NCI-H2029 (cell line): Measurements from ENCODE around the gene CD248.
A peak's percentile ranks its signal among the peaks of the same experiment; 100 is the strongest.
"Not testable (repeated sequence)": the region's sequence is repeated elsewhere in the genome, so short reads cannot be mapped to it uniquely, and the experiment has no call there.

Experiments
- DNase-seq: peaks from one replicate; lab custom pipeline; 2025; lab: John Stamatoyannopoulos, UW

Gene CD248

DNA sequence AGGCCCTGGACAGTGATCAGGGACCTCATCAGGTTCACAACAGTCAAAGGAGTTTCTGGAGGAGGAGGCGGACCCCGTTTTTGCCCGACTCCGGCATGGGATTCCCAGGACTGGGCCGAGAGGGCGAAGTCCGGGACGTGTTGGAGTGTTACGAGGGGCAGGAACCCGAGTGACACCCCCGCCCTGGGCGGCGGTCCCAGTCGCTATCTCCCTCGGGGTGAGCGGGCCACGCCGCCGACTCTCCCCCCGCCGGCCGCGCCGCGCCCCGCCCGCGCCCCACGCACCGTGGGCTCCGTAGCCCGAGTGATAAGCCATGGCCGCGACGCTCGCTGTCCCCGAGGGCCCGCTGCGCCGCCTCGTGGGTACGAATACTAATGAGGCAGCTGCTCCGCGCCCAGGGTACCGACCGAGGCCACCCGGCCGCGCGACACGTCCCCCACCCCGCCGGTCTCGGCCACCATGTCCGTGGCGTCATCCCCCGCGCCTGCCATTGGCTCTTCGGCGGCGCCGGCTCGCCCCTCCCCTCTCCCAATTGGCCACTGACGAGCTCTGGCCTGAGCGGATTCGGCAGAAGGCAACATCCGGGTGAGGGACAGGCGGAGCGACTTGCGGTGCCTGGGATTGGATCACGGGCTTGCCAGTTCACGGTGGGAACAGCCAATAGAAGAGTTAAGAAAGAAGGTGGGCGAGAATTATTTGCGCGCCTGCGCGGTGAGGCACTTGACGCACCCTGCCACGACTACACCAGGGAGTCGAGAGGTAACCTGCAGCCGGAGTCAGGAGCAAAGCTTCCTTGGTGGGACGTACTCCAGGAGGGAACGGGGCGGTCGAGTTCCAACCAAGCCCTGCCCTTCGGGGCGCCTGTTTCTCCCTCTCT is 27.9 kb downstream of the CD248 start, which contains the start of gene YIF1A:
TSS of gene YIF1A (minus strand) at position 473 of the 877 bp plus-strand sequence. CDS start at position 315, 158 bp downstream.
- peak; percentile 98 for DNase-seq

DNA sequence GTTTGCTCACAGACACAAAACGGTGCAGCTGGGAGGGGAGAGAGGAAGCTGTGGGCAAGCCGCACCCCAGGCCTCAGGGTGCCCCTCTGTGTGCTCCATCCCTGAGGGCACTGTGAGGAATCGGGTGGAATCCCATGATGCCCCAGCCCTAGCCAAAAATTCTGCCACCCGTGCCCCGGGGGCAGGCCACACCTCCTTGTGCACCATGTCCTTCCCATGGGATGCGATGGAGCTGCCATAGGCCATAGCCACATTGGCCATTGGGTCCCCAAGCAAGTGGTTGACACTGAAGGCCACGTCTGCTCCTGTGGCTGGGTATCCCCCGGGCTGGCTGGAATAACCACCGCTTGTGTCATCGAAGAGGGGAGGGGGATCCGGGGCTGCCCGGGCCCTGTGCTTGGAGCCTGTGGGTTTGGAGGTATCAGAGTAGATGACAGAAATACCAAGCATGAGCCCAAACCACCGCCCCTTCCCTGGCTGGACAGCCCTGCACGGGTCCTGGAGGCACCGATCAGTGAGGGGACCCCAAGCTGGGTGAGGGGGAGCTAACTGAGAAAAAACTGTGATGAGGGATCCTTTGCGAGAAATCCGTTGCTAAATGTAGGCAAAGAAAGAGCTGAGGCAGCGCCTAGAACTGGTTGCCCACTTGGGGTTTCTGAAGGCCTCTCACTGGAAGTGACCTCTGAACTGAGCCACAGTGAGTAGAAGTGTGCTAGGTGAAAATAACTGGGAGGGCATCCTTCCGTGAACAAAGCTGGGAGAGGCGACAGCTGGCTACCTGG is 28.8 kb downstream of the CD248 start:
- DNase-seq = no peak

DNA sequence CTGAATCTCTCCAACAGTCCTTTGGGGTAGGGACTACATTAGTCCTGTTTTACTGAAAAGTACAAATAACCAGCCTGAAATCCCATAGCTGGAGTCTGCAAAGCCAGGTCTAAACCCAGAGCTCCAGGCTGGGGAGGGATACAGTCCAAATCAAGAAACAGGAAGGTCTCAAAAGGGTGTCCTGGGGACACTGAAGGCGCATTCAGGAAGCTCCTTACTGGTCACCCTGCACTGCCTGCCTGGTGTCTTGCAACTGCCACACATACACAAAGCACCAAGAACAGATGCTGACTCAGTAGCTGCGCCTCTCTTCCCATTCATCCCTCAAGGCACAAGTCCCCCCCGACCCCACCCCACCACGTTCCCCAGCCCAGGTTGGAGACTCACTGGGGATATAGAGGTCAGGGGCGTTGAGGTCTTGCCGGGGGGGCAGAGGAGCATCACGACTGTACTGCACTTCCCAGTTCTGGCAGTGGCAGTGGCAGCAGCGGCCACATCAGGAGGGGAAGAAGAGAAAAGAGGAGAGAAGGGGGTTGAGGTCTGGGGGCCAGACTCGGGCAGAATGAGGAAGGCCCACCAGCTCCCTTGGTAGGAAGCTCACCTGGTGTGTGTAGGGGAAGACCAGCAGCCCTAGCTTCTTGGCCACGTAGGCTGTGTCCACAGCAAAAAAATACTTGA is 29.5 kb downstream of the CD248 start:
- no peak for DNase-seq

DNA sequence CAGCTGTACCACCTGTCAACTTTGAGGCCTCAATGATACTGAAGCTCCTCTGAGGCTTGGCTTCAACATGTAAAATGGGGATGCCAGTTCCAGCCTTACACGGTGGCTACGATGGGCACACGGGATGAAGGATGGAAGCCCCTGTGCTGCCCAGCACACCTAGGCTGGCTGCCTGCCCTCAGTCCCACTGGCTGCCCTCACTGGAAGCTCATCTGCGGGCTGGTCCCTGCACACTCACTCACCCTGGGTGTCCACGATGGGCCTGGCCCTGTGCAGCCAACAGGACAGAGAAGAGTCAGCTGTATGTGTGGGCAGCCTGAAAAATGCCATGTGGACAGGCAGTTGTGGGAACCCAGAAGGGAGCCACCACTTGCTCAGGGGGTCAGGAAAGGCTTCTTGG is 30.1 kb downstream of the CD248 start:
- no peak for DNase-seq

DNA sequence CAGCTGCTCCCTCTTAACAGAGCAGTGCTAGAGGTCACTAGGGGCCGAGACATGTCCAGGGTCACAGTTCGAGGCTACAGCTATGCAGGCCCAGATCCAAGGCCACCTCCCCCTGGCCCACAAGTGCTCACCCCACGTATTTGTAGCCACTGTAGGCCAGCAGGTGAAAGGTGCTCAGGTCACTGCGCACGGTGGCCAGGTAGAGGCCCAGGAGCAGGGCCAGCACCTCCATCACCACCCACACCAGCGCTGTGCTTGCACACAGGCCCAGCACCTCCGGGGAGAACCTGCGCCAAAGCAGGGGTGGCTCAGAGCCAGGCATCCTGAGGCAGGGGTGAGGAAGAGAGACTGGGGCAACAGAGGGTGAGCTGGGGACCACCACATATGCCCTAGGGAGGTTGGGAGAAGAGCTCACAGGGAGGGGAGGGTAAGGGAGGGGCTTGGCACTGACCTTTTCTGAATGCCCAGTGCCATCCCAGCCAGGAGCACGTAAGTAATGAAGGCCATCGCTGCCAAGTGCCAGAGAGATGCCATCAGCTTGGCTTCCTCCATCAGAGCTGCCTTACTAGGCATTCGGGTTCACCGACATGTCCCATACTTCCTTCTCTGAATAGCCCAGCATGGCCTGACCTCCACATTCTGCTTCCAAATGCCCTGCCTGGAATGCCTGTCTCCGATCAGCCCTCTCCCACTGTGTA is 31.4 kb downstream of the CD248 start:
- DNase-seq = no peak

DNA sequence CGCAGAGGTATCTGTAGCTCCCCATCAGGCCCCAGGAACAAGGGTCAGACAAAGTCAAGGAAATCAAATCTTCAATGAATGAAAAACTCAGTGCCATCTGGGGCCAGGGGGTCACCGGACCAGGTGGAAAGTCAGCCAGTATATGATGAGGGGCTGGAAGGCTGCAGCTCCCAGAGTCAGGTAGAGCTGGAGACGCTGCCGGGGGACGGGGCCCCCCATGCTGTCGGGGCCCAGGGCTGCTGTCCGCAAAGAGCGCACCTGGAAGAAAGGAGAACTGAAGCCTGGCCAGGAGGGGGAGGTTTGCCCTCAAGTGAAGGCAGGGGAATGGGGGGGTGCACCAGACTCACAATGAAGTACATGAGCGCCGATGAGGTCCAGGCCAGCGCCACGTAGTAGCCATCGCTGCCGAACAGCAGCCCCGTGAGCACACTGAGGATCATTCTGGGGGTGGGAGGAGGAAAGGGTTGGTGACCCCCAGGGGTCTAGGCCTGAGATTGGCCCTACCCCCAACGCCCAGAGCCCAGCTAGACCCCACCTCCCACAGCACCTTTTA is 32.2 kb downstream of the CD248 start:
- no peak for DNase-seq

DNA sequence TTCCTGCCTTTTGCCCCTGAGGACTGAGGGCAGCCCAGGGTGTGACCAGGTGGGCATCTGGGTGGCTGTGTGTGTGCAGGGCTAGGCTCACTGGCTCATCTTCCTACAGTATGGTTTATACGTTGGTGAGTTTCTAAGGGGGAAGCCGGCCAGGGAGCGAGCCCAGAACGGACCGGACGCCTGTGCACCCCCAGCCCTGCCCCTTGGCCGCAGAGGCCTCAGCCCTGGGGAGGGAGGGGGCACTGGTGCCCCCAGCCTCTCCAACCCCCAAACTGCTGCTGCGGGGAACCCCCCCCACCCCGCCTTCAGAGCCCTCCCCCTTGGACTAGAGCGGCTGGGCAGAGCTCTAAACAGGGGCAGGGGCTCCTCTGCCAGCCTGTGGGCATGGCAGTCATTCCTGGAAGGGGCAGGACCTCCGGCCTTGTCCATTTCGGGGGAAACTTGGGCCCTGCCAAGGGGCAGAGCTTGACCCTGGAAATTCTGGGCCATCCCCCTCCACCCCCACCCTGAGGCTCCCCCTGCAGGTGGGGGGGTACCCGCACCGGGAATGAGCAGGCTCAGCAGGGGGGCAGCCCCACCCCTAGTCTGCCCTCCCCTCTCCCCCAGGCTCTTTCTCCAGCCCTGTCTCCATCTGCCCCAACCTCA is 33.3 kb downstream of the CD248 start:
- no peak for DNase-seq

DNA sequence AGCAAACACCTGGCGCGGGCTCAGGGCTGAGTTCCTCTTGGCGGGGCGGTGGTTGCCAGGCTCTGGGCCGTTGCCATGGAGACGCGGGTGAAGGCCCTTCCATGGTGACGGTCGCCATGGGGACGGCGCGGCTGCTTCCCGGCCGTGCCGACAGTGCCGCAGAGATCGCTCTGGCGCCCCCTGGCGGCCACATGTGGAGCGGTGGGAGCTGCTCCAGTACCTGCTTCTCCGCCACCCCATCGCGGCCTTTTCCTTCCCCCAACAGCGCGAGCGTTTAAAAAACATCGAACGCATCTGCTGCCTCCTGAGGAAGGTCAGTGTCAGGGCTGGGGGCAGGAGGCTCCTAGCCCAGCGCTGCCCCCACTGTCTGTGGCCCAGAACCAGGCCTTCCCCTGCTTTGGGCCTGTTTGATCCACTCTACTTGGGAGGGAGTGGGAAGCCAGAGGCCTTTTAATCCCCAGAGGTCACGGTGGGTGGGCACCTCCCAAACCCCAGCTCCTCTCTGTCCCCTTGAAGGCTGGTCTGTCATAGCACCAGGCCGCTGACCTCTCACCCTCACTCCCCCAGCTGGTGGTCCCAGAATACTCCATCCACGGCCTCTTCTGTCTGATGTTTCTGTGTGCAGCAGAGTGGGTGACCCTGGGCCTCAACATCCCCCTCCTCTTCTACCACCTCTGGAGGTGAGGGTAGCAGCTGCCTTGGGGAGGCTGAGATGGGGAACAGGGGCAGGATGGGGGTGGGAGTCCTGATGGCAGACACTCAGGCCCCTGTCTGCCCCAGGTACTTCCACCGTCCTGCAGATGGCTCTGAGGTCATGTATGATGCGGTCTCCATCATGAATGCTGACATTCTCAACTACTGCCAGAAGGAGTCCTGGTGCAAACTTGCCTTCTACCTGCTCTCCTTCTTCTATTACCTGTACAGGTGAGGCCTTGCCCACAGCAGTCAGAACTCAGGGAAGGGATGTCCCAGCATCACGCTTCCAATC is 34.1 kb downstream of the CD248 start:
- DNase-seq = peak; percentile 98

DNA sequence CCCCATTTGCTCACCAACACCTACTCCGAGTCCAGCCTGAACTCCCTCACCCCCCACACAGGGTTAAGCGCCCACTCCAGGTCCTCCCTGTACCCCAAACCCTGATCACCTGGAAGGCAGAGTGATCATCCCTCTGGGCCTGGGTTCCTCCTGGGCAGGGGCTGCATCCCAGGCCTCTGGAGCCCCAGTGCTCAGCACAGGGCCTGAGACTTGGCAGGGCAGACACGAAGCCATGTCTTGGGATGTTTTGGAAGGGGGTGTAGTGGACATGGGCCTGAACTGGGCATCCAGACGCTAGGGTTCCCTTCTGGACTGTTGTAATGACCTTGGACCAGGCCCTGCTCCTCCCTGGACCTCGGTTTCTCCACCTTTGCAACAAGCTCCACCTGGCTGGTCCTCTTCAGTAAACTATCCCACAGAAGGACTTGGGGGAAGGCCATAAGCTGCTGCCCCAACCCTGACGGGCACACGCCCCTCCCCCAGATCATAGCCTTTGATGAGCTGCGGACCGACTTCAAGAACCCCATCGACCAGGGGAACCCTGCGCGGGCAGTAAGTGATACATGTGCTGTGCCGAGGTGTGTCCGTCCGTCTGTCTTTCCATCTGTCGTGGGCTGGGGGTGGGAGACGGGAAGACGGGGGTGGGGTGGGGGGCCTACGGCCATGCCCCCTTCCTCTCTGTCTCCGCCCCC is 34.9 kb downstream of the CD248 start:
- no peak for DNase-seq

DNA sequence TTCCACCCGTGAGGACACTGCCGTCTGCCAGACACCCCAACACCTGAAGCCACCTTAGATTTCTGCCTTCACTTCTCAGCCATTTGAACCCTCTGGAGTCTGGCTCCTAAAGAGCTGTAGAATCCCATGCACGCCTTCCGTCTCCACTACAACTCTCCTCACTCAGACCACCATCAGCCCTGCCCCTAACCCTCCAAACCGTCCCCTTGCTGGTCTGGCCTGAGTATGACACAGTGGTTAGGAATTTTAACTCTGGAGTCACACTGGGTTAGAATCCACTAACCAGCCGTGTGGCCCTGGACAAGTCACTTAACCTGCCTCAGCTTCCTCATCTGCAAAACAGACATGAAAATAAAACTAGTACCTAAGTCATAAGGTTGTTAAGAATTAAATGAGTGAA is 35.8 kb downstream of the CD248 start:
- no peak for DNase-seq

DNA sequence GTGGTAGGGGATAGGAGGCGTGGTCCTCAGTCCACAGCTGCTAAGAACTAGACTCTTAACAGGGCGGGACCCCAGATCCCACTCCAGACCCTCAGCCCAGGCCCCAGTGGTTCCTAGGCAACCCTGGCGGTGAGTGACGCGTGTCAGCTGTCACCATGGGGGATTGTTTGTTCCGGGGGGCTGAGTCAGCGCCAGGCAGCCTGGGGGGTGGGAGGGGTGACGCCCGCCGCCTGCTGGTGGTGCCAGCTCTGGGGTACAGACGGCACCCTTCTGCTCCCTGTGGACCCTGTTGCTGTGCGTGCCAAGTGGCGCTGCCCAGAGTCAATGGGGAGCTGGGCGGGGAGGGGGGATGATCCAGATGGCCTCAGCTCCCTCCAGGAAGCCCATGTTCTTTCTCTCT is 36.4 kb downstream of the CD248 start:
- DNase-seq = no peak

DNA sequence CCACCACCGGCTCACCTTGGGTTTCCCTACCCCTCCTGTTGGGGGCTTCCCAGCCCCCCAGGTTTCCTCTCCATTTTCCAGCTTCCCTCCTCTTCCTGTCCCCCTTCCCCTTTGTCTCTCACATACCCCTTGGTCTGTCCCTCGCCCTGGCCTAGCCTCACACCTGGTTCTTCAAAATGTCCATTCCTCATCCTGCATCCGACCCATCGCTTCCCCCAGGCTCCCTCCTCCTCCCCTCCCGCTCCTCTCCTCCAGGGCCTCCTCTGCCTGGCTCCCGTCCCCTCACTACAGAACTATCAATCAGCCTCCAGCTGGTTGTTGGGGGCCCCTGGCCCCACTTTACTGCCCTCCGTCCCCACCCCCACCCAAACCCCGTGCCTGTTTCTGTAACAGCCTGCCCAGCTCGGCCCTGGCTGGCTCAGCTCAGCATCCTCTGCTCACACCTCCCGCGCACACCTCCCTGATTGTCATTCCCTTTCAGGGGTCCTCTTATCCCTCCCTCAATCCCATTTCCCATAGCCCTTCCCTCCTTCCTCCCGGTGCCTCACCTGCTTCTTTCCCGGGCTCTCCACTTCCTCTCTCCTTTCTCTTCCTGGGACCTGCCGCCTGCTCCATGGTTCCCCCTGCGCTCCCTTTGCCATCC is 37.6 kb downstream of the CD248 start:
- no peak for DNase-seq

DNA sequence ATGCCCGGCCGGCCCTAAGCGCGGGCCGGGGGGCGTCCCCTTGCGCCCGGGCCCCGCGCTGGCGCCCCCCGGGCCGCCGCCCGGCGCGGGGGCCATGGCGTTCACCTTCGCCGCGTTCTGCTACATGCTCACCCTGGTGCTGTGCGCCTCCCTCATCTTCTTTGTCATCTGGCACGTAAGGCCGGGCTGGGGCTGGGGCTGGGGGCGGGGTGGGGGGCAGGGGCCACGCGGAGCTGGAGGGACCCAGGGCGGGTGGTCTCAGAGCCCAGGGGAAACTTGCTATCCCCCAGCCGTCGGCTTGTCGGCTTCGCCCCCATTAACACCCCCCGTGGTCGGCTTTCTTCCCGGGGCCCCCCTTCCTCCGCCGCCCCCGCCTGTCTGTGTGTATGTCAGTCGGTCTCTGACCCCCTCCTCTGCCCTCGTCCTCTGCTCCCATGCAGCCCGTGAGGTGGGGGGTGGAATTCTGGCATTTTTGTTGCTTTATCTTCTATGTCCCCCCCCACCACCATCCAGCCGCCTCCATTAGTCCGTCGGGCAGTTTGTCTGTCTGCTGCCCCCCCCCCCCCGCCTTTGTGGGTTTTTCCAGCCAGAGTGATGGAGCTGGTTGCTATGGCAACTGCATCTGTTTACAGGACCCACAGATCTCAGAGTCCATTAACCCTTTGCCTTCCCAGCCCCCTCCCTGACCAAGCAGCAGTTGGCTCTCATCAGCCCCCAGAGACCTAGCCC is 38.3 kb downstream of the CD248 start:
- DNase-seq = no peak

DNA sequence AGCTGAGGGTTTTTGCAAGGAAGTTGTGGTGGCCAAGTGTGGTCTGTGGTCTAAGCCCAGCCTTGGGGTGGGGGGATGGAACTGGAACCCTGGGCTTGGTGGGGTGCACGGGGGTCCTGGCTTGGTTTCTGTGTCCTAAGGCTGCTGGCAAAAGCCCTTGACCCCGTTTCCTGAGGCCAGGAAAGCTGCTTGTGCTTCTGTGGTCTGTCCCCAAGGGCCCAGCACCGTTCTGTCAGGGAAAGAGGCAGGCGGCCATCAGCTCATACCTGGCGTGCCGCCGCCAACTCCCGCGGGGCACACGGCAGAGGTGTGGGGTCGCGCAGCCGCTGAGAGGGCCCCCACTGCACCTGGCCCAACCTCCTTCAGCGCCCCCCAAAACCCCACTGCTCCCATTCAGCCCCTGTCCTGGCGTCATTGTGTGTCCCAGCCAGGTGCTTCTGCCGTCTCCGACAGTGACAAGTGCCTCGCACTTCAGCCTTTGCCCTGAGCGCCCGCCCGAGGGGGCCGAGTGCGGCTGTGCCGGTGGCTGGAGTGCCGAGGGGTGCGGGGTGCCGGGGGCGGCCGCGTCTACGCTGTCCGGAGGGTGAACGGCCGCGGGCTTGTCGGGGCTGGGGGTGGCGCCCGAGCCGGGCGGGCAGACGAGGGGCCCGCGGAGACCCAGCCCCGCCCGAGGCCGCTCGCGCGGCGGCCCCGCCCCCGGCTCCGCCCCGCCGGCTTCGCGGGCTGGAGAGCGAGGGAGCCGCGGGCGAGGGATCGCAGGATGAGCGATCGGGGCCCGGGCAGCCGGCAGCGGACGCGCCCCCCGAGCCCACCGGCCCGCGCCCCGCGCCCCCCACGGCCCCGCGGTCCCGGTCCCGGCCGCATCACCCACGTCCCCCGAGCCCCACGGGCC is 39.1 kb downstream of the CD248 start, which contains the start of gene CNIH2:
TSS of gene CNIH2 (plus strand) at position 705 of the 892 bp plus-strand sequence. CDS start 282 bp downstream, outside the sequence.
- no peak for DNase-seq

DNA sequence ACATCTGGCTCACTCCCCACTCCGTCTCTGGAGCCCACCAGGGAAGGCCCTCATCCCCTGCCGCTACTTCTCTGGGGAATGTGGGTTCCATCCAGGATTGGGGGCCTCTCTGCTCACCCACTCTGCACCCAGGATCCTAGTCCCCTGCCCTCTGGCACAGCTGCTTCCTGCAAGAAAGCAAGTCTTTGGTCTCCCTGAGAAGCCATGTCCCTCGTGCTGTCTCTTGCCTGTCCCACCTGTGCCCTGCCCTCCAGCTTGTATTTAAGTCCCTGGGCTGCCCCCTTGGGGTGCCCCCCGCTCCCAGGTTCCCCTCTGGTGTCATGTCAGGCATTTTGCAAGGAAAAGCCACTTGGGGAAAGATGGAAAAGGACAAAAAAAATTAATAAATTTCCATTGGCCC is 39.8 kb downstream of the CD248 start:
- not testable (repeated sequence) for DNase-seq

DNA sequence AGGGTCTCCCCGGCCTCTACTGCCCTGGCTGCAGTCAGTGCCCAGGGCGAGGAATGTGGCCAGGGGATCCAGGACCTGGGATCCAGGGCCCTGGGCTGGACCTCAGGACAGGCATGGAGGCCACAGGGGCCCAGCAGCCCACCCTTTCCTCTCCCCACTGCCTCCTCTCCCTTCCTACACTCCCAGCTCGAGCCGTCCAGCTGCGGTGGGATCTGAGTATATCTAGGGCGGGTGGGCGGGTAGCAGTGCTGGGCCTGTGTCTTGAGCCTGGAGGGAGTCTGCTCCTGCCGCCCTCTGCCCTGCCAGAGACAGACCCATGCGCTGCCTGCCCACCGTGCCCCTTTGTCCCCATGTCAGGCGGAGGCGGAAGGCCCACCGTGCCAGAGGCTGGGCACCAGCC is 40.2 kb downstream of the CD248 start:
- DNase-seq = not testable (repeated sequence)
